Natural killer cell treated with Interleukin-12 subunit alpha and Interleukin-12 subunit beta and Interleukin-15 and Interleukin-18, amount 100 ng/mL, for 72 hours (primary cell): ENCODE results near the gene CDC42EP3. TPM values are rescaled to one million over a fixed set of nuclear protein-coding genes. Genes with fewer than 3 reads are reported as not detected.

ENCODE experiments used
- ATAC-seq, 2 donors: fragments of 150-1000 bp; cut with Tn5 transposase in 1 of 2; sonication (Bioruptor Pico), chemical (Tn5 transposase) in 1 of 2; 2 replicates each; pipeline ENCODE4 v1.10.0; 2021
- DNase-seq: peaks from one replicate; pipeline ENCODE4 v3.0.0; 2022; ENCODE audit warnings: low spot score
- H3K27ac Mint-ChIP-seq, 2 donors: 1 replicate in 1 of 2; 2 replicates in 1 of 2; pipeline ENCODE4 v1.8.0; 2022; ENCODE audit warnings: mixed read lengths in 2 of 2, mild to moderate bottlenecking in 1 of 2, moderate library complexity in 1 of 2
- H3K27me3 Mint-ChIP-seq, 2 donors: 1 replicate in 1 of 2; 2 replicates in 1 of 2; pipeline ENCODE4 v1.8.0; 2022; ENCODE audit warnings: mixed read lengths in 2 of 2
- H3K36me3 Mint-ChIP-seq: one replicate; pipeline ENCODE4 v1.8.0; 2022; ENCODE audit warnings: mixed read lengths
- H3K4me1 Mint-ChIP-seq, 2 donors: 1 replicate in 1 of 2; 2 replicates in 1 of 2; pipeline ENCODE4 v1.8.0; 2022; ENCODE audit warnings: low read depth in 2 of 2, mixed read lengths in 2 of 2, mild to moderate bottlenecking in 1 of 2
- H3K4me3 Mint-ChIP-seq: one replicate; pipeline ENCODE4 v1.8.0; 2022; ENCODE audit warnings: mixed read lengths
- H3K9me3 Mint-ChIP-seq: 2 replicates; pipeline ENCODE4 v1.8.0; 2022; ENCODE audit warnings: mixed read lengths
- total RNA-seq, 2 donors: library from RNA; stranded (reverse); gene quantifications; one replicate each; pipeline ENCODE4 v1.2.3, GENCODE V29; 2022

CDC42EP3 gene
- total RNA-seq, 2 donors from 2014 or later = 36.0 to 40.1 TPM

- no peaks in the 10 kb centered on the region for H3K9me3 Mint-ChIP-seq
- ATAC-seq = no peak
- peak overlapping the region; percentile 65 for H3K4me3 Mint-ChIP-seq
- peaks cover 12% of the 10 kb centered on the region for H3K36me3 Mint-ChIP-seq
- H3K27ac Mint-ChIP-seq = peak overlapping the region; percentile 94 to 95
- DNase-seq = no peak
- peaks cover 69 to 92% of the 10 kb centered on the region in 2 donors for H3K4me1 Mint-ChIP-seq
- no peaks in the 10 kb centered on the region for H3K27me3 Mint-ChIP-seq
Observed at GRCh38 chr2:37657471-37657870, 14.0 kb downstream of the CDC42EP3 start.

GRCh38 chr2:37656512-37657423, 14.7 kb downstream of the CDC42EP3 start:
- DNase-seq (no peak), ATAC-seq (no peak)
- Mint-ChIP-seq H3K9me3 (no peaks in the 10 kb centered on the region), H3K4me1 (peaks cover 71 to 93% of the 10 kb centered on the region in 2 donors), H3K36me3 (peaks cover 12% of the 10 kb centered on the region), H3K4me3 (peak overlapping the region; percentile 65), H3K27ac (peak overlapping the region; percentile 94 to 95), H3K27me3 (no peaks in the 10 kb centered on the region)

- peaks cover 16% of the 10 kb centered on the region for H3K36me3 Mint-ChIP-seq
- peak overlapping the region; percentile 79 for H3K4me3 Mint-ChIP-seq
- peaks cover 75 to 95% of the 10 kb centered on the region in 2 donors for H3K4me1 Mint-ChIP-seq
- H3K27me3 Mint-ChIP-seq = no peaks in the 10 kb centered on the region
- no peaks in the 10 kb centered on the region for H3K9me3 Mint-ChIP-seq
- DNase-seq (no peak), ATAC-seq (peak in 1 of 2 donors; percentile 37)
- H3K27ac Mint-ChIP-seq = peak overlapping the region; percentile 94 to 95
Observed at GRCh38 chr2:37654932-37655841, 16.3 kb downstream of the CDC42EP3 start.

- Mint-ChIP-seq H3K36me3 (peaks cover 16% of the 10 kb centered on the region), H3K4me3 (peak overlapping the region; percentile 79), H3K27ac (peak overlapping the region; percentile 94 to 95), H3K27me3 (no peaks in the 10 kb centered on the region), H3K4me1 (peaks cover 74 to 95% of the 10 kb centered on the region in 2 donors), H3K9me3 (no peaks in the 10 kb centered on the region)
- DNase-seq (no peak), ATAC-seq (no peak)
Observed at GRCh38 chr2:37654419-37654818, 17.0 kb downstream of the CDC42EP3 start.

- no peaks in the 10 kb centered on the region for H3K27me3 Mint-ChIP-seq
- peaks cover 16% of the 10 kb centered on the region for H3K36me3 Mint-ChIP-seq
- peaks cover 69 to 94% of the 10 kb centered on the region in 2 donors for H3K4me1 Mint-ChIP-seq
- DNase-seq = no peak
- no peaks in the 10 kb centered on the region for H3K9me3 Mint-ChIP-seq
- peak overlapping the region; percentile 79 for H3K4me3 Mint-ChIP-seq
- H3K27ac Mint-ChIP-seq = peak overlapping the region; percentile 94 to 95
- ATAC-seq = peak; percentile 74 to 80
Observed at GRCh38 chr2:37653805-37654378, 17.6 kb downstream of the CDC42EP3 start.

- H3K9me3 Mint-ChIP-seq = peaks cover 2% of the 10 kb centered on the region
- H3K27ac Mint-ChIP-seq = peak overlapping the region; percentile 94 to 95
- H3K4me3 Mint-ChIP-seq = peak overlapping the region; percentile 79
- H3K36me3 Mint-ChIP-seq = peaks cover 19% of the 10 kb centered on the region
- DNase-seq (no peak), ATAC-seq (no peak)
- H3K4me1 Mint-ChIP-seq = peaks cover 70 to 94% of the 10 kb centered on the region in 2 donors
- H3K27me3 Mint-ChIP-seq = no peaks in the 10 kb centered on the region
Observed at GRCh38 chr2:37653093-37653492, 18.3 kb downstream of the CDC42EP3 start.

GRCh38 chr2:37652199-37652640, 19.2 kb downstream of the CDC42EP3 start:
- peak overlapping the region; percentile 94 to 95 for H3K27ac Mint-ChIP-seq
- peak overlapping the region; percentile 36 for H3K4me3 Mint-ChIP-seq
- H3K36me3 Mint-ChIP-seq = peaks cover 23% of the 10 kb centered on the region
- H3K27me3 Mint-ChIP-seq = no peaks in the 10 kb centered on the region
- H3K9me3 Mint-ChIP-seq = peaks cover 3% of the 10 kb centered on the region
- DNase-seq (no peak), ATAC-seq (no peak)
- peaks cover 72 to 94% of the 10 kb centered on the region in 2 donors for H3K4me1 Mint-ChIP-seq

GRCh38 chr2:37650548-37651093, 20.8 kb downstream of the CDC42EP3 start:
- Mint-ChIP-seq H3K9me3 (peaks cover 3% of the 10 kb centered on the region), H3K27ac (peak overlapping the region; percentile 94 to 95), H3K4me1 (peaks cover 75 to 95% of the 10 kb centered on the region in 2 donors), H3K27me3 (no peaks in the 10 kb centered on the region), H3K36me3 (peaks cover 27% of the 10 kb centered on the region), H3K4me3 (peak overlapping the region; percentile 49)
- ATAC-seq (no peak), DNase-seq (no peak)

GRCh38 chr2:37649518-37649917, 21.9 kb downstream of the CDC42EP3 start:
- Mint-ChIP-seq H3K4me3 (no peak overlapping the region), H3K9me3 (peaks cover 3% of the 10 kb centered on the region), H3K4me1 (peaks cover 70 to 93% of the 10 kb centered on the region in 2 donors), H3K36me3 (peaks cover 32% of the 10 kb centered on the region), H3K27me3 (no peaks in the 10 kb centered on the region), H3K27ac (peak overlapping the region; percentile 94 to 95)
- DNase-seq = no peak
- no peak for ATAC-seq

GRCh38 chr2:37648331-37649011, 23.0 kb downstream of the CDC42EP3 start:
- no peaks in the 10 kb centered on the region for H3K27me3 Mint-ChIP-seq
- DNase-seq (peak; percentile 76), ATAC-seq (peak; percentile 90 to 93)
- peaks cover 39% of the 10 kb centered on the region for H3K36me3 Mint-ChIP-seq
- H3K4me3 Mint-ChIP-seq = peak overlapping the region; percentile 89
- peaks cover 3% of the 10 kb centered on the region for H3K9me3 Mint-ChIP-seq
- peaks cover 70 to 95% of the 10 kb centered on the region in 2 donors for H3K4me1 Mint-ChIP-seq
- peak overlapping the region; percentile 94 to 95 for H3K27ac Mint-ChIP-seq

- DNase-seq (no peak), ATAC-seq (peak; percentile 10 to 12)
- Mint-ChIP-seq H3K27ac (peak overlapping the region; percentile 94 to 95), H3K36me3 (peaks cover 39% of the 10 kb centered on the region), H3K4me3 (peak overlapping the region; percentile 89), H3K27me3 (no peaks in the 10 kb centered on the region), H3K9me3 (peaks cover 3% of the 10 kb centered on the region), H3K4me1 (peaks cover 71 to 95% of the 10 kb centered on the region in 2 donors)
Observed at GRCh38 chr2:37647971-37648330, 23.5 kb downstream of the CDC42EP3 start.

- Mint-ChIP-seq H3K27ac (peak overlapping the region; percentile 94 to 95), H3K27me3 (no peaks in the 10 kb centered on the region), H3K9me3 (peaks cover 3% of the 10 kb centered on the region), H3K4me1 (peaks cover 71 to 93% of the 10 kb centered on the region in 2 donors), H3K36me3 (peaks cover 51% of the 10 kb centered on the region), H3K4me3 (peak overlapping the region; percentile 89)
- DNase-seq (no peak), ATAC-seq (no peak)
Observed at GRCh38 chr2:37645836-37646235, 25.6 kb downstream of the CDC42EP3 start.
